Upper lobe of right lung (tissue), 1 donor: ENCODE results near the gene PUSL1. TPM values are rescaled to one million over a fixed set of nuclear protein-coding genes. Genes with fewer than 3 reads are reported as not detected.

Experiments
- ATAC-seq: fragments of 200-7000 bp; cut with Tn5 transposase; one replicate; pipeline ENCODE4 v1.9.1; 2020; ENCODE audit warnings: mild to moderate bottlenecking, moderate library complexity
- DNase-seq: peaks from one replicate; pipeline ENCODE4 v3.0.0-alpha.2; 2020
- H3K27ac ChIP-seq: fragments of 200-600 bp; one replicate; pipeline ENCODE4 v1.8.0; 2022
- H3K27me3 ChIP-seq: fragments of 200-600 bp; one replicate; pipeline ENCODE4 v1.8.0; 2022; ENCODE audit warnings: mild to moderate bottlenecking
- H3K36me3 ChIP-seq: fragments of 200-600 bp; one replicate; pipeline ENCODE4 v1.8.0; 2022
- H3K4me1 ChIP-seq: fragments of 200-600 bp; one replicate; pipeline ENCODE4 v1.8.0; 2022
- H3K4me3 ChIP-seq: fragments of 200-600 bp; one replicate; pipeline ENCODE4 v1.8.0; 2022; ENCODE audit warnings: mild to moderate bottlenecking
- H3K9me3 ChIP-seq: fragments of 200-600 bp; one replicate; pipeline ENCODE4 v1.8.0; 2022
- CTCF ChIP-seq: fragments of 200-600 bp; IDR thresholded peaks from one replicate; pipeline ENCODE4 v1.8.0; 2022; ENCODE audit warnings: antibody characterized with exemption
- intact Hi-C: fragments of 100-400 bp; cut with DNase I; formaldehyde crosslinking; loops from one replicate; pipeline ENCODE4 v1.11.0; 2022
- total RNA-seq: library from RNA; stranded (reverse); fragmentation: NEBNext Ultra II Directional; extraction: Animal tissue kit (Norgen Biotek cat#: 25700); gene quantifications from one replicate; pipeline ENCODE4 v1.2.1, GENCODE V29; 2021
- donor health status: DM: no; HTN: yes; CAD: no; lungs with severe emphysema.

The PUSL1 gene
- total RNA-seq, 1 donor from 2014 or later, result 14.2 TPM

- Histone ChIP-seq H3K4me1 (no peaks in the 10 kb centered on the region), H3K9me3 (no peaks in the 10 kb centered on the region), H3K36me3 (no peaks in the 10 kb centered on the region), H3K27ac (no peak overlapping the region), H3K27me3 (no peaks in the 10 kb centered on the region), H3K4me3 (no peak overlapping the region)
- ATAC-seq, result no peak
- intact Hi-C loops, result no loop called here
- no peak for TF ChIP-seq CTCF
- no peak for DNase-seq
Measured at GRCh38 chr1:1298861-1299685, 9.3 kb upstream of the PUSL1 start.

- Histone ChIP-seq H3K27me3 (no peaks in the 10 kb centered on the region), H3K4me1 (peaks cover 6% of the 10 kb centered on the region), H3K9me3 (no peaks in the 10 kb centered on the region), H3K4me3 (no peak overlapping the region), H3K27ac (no peak overlapping the region), H3K36me3 (no peaks in the 10 kb centered on the region)
- intact Hi-C loops, result no loop called here
- no peak for ATAC-seq
- peak; percentile 28 for TF ChIP-seq CTCF
- DNase-seq, result no peak
Measured at GRCh38 chr1:1299686-1300351, 8.6 kb upstream of the PUSL1 start.

- no peak overlapping the region for H3K27ac ChIP-seq
- peaks cover 11% of the 10 kb centered on the region for H3K4me1 ChIP-seq
- ATAC-seq, result no peak
- no peaks in the 10 kb centered on the region for H3K27me3 ChIP-seq
- DNase-seq, result no peak
- no peaks in the 10 kb centered on the region for H3K36me3 ChIP-seq
- no peak for TF ChIP-seq CTCF
- no peaks in the 10 kb centered on the region for H3K9me3 ChIP-seq
- no peak overlapping the region for H3K4me3 ChIP-seq
- intact Hi-C loops, result no loop called here
Measured at GRCh38 chr1:1300352-1300739, 8.1 kb upstream of the PUSL1 start.

GRCh38 chr1:1302006-1302430, 6.4 kb upstream of the PUSL1 start:
- Histone ChIP-seq H3K9me3 (no peaks in the 10 kb centered on the region), H3K4me3 (no peak overlapping the region), H3K4me1 (peaks cover 28% of the 10 kb centered on the region), H3K27me3 (no peaks in the 10 kb centered on the region), H3K27ac (no peak overlapping the region), H3K36me3 (no peaks in the 10 kb centered on the region)
- DNase-seq (no peak), ATAC-seq (no peak)
- TF ChIP-seq CTCF, result peak; percentile 42
- intact Hi-C loops, result no loop called here

GRCh38 chr1:1302951-1303509, 5.4 kb upstream of the PUSL1 start:
- intact Hi-C loops, result no loop called here
- DNase-seq (no peak), ATAC-seq (no peak)
- Histone ChIP-seq H3K4me3 (no peak overlapping the region), H3K9me3 (no peaks in the 10 kb centered on the region), H3K4me1 (peaks cover 30% of the 10 kb centered on the region), H3K36me3 (no peaks in the 10 kb centered on the region), H3K27ac (no peak overlapping the region), H3K27me3 (no peaks in the 10 kb centered on the region)
- TF ChIP-seq CTCF, result no peak
